Endothelial cell (in vitro differentiated cells): ENCODE data around the gene TOMM40L. TPM values are rescaled to one million over a fixed set of nuclear protein-coding genes. Genes with fewer than 3 reads are reported as not detected.

ENCODE experiments used
- DNase-seq: peaks from one replicate; pipeline ENCODE4 v3.0.0; 2021; ENCODE audit warnings: low spot score
- H3K27ac Mint-ChIP-seq: one replicate; pipeline ENCODE4 v1.8.0; 2021; ENCODE audit warnings: mixed read lengths, inconsistent platforms; ENCODE audit not compliant: unreplicated experiment
- H3K27me3 Mint-ChIP-seq: one replicate; pipeline ENCODE4 v1.8.0; 2021; ENCODE audit warnings: mild to moderate bottlenecking, moderate library complexity, mixed read lengths, inconsistent platforms; ENCODE audit not compliant: unreplicated experiment
- H3K36me3 Mint-ChIP-seq: one replicate; pipeline ENCODE4 v1.8.0; 2021; ENCODE audit warnings: mild to moderate bottlenecking, low read depth, mixed read lengths, inconsistent platforms; ENCODE audit not compliant: unreplicated experiment
- H3K4me1 Mint-ChIP-seq: one replicate; pipeline ENCODE4 v1.8.0; 2021; ENCODE audit warnings: mild to moderate bottlenecking, mixed read lengths, inconsistent platforms; ENCODE audit not compliant: unreplicated experiment
- H3K4me3 Mint-ChIP-seq: one replicate; pipeline ENCODE4 v1.8.0; 2021; ENCODE audit warnings: mild to moderate bottlenecking, mixed read lengths, inconsistent platforms; ENCODE audit not compliant: unreplicated experiment
- H3K9me3 Mint-ChIP-seq: one replicate; pipeline ENCODE4 v1.8.0; 2021; ENCODE audit warnings: mixed read lengths, inconsistent platforms; ENCODE audit not compliant: unreplicated experiment
- total RNA-seq: library from RNA; stranded (reverse); fragmentation: NEBNext Ultra II Directional; extraction: Animal tissue kit (Norgen Biotek cat#: 25700); gene quantifications from one replicate; pipeline ENCODE4 v1.2.1, GENCODE V29; 2021; ENCODE audit not compliant: unreplicated experiment
- TF ChIP-seq, protein P1 (sequence below): fragments of 200-600 bp; sonication (generic); IDR thresholded peaks from one replicate; pipeline ENCODE4 v1.5.0; 2021; ENCODE audit warnings: antibody characterized with exemption; ENCODE audit not compliant: unreplicated experiment

TOMM40L gene
- total RNA-seq, 1 donor from 2014 or later: 22.0 TPM

DNA sequence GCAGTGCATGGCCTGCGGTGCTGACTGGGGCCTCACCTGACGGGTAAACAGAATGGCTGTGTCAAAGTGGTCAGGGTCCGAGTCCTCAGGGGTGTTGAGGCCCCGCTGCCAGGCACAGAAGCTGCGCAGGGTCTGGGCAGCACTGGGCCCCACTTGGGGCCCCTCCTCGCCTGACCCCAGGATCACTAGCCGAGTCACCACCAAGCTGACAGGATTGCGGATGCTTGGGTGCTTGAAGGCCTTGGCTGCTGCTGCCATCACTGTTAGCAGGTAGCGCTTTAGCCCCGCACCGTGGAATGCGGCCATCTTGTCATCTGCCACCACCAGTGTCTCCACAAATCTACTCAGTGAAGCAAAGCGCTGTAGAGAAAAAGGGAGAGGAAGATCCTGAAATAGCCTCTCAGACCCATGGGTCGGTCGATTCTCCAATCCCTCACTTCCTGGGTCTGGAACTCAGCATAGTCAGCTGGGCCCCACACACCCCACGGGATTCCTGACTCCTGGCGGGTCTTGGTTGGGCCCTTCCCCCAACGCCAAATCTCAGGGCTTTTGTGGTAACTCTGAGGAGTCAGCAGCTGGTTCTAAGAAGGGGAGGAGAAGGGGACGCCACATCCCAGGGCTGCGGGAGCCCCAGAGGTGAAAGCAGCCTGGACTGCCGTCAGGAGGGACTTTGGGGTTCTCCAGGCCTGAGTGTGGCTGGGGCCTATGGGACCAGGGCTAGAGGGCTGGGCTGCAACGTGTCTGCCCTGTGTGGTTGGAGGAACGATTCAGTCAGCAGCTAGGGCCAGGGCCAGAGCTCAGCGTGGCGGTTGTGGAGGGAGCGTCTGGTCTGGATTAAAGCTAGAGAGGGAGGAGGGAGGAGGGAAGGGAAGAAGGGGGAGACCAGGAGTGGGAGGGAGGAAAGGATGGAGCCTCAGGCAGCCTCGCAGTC lies 29.1 kb upstream of the TOMM40L start:
- Mint-ChIP-seq H3K27me3 (peaks cover 15% of the 10 kb centered on the region), H3K36me3 (peaks cover 23% of the 10 kb centered on the region), H3K4me1 (peaks cover 85% of the 10 kb centered on the region), H3K4me3 (peak overlapping the region; percentile 90), H3K27ac (no peak overlapping the region), H3K9me3 (no peaks in the 10 kb centered on the region)
- DNase-seq: no peak
- TF ChIP-seq, protein P1, sequence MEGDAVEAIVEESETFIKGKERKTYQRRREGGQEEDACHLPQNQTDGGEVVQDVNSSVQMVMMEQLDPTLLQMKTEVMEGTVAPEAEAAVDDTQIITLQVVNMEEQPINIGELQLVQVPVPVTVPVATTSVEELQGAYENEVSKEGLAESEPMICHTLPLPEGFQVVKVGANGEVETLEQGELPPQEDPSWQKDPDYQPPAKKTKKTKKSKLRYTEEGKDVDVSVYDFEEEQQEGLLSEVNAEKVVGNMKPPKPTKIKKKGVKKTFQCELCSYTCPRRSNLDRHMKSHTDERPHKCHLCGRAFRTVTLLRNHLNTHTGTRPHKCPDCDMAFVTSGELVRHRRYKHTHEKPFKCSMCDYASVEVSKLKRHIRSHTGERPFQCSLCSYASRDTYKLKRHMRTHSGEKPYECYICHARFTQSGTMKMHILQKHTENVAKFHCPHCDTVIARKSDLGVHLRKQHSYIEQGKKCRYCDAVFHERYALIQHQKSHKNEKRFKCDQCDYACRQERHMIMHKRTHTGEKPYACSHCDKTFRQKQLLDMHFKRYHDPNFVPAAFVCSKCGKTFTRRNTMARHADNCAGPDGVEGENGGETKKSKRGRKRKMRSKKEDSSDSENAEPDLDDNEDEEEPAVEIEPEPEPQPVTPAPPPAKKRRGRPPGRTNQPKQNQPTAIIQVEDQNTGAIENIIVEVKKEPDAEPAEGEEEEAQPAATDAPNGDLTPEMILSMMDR: no peak

DNA sequence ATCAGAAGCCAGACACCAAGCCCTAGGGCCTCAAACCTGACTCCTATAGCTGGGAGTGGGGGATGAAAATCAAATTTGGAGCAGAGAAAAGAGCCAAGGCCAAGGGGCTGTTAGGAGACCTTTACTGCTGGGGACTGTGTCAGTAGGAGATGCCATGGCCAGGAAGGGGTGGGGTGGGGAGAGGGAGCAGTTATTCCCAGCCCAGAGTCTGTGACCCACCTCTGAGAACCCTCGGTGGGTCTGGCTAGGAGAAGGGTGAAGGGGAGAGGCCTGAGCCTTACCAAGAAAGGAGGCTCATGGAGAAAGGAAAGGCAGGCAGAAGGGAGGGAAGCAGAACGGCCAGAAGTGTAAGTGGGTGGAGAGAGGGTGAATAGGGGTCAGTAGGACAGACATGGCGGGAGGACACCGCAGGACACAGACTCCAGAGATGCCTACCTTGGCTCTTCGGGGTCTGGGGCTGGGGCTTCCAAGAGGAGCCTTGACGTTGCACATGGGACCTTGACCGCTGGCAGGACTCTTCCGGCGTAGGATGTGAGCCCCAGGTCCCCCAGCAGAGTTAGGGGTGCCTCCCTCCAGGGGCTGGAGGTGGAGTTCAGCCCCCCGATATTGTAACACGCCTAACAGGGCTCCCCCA lies 28.2 kb upstream of the TOMM40L start:
- Mint-ChIP-seq H3K27ac (peak overlapping the region; percentile 78), H3K4me1 (peaks cover 80% of the 10 kb centered on the region), H3K27me3 (peaks cover 13% of the 10 kb centered on the region), H3K36me3 (peaks cover 14% of the 10 kb centered on the region), H3K4me3 (peak overlapping the region; percentile 90), H3K9me3 (no peaks in the 10 kb centered on the region)
- no peak for DNase-seq
- TF ChIP-seq, protein P1: no peak

GRCh38 chr1:161198194-161198896 lies 27.5 kb upstream of the TOMM40L start:
- Mint-ChIP-seq H3K4me1 (peaks cover 77% of the 10 kb centered on the region), H3K27me3 (peaks cover 13% of the 10 kb centered on the region), H3K9me3 (no peaks in the 10 kb centered on the region), H3K27ac (peak overlapping the region; percentile 98), H3K4me3 (peak overlapping the region; percentile 92), H3K36me3 (peaks cover 9% of the 10 kb centered on the region)
- peak; percentile 56 for DNase-seq
- TF ChIP-seq, protein P1: no peak

DNA sequence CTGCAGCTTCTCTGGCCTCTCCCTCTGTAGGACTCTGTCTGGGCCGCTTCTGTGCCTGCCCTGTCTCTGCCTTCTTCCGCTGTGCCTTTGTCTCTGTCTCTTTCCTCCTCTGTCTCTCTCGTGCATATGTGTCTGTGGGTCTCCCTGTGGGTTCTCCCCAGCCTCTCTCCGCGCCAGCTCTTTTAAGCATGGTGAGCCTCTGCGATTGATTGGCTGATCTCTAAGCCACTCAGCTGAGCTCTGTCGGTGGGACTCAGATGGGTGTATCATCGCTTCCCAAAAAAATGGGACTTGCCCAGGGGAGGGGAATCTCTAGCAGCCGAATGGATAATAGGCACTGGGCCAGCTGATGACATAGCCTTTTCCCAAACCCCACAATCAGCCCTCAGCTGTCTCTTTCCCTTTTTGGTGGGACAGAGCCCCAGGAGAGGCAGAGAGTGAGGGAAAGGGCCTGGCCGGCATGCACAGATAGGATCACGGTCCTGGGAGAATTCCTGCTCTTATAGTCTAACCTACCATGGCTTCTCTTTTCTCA lies 26.9 kb upstream of the TOMM40L start, which contains the start of gene ADAMTS4:
Gene ADAMTS4 (minus strand): TSS at position 158 of the 535 bp plus-strand sequence. CDS start 427 bp downstream, outside the sequence.
- H3K27ac Mint-ChIP-seq: peak within 1 kb of the TSS; percentile 98
- TF ChIP-seq, protein P1: no peak
- DNase-seq: no peak
- H3K9me3 Mint-ChIP-seq: no peaks in the 10 kb centered on the region
- peaks cover 12% of the 10 kb centered on the region for H3K36me3 Mint-ChIP-seq
- peaks cover 13% of the 10 kb centered on the region for H3K27me3 Mint-ChIP-seq
- peaks cover 78% of the 10 kb centered on the region for H3K4me1 Mint-ChIP-seq
- H3K4me3 Mint-ChIP-seq: peak within 1 kb of the TSS; percentile 92
